ENCODE data around the gene ST6GALNAC1. TPM values are rescaled to one million over a fixed set of nuclear protein-coding genes. Genes with fewer than 3 reads are reported as not detected.
A peak's percentile ranks its signal among the peaks of the same experiment; 100 is the strongest.

ST6GALNAC1 gene
- total and polyA plus RNA-seq, 2 of the 13 experiments (the other 11 are each of a cell fraction or from before 2014, with no cell fraction given), result not detected

- TF ChIP-seq LRRFIP1 (CRISPR knock-in tag; conservative IDR thresholded peaks at IDR 0.05) (no peak), TEAD3 (CRISPR knock-in tag; optimal IDR thresholded peaks at IDR 0.05; ENCODE audit: borderline replicate concordance) (peak; percentile 77), ZSCAN30 (CRISPR knock-in tag; IDR thresholded peaks at IDR 0.05) (no peak), ZNF678 (CRISPR knock-in tag; IDR thresholded peaks at IDR 0.05) (no peak), ERF (CRISPR knock-in tag; IDR thresholded peaks at IDR 0.05) (peak; percentile 89), RELA (CRISPR knock-in tag; IDR thresholded peaks at IDR 0.05) (no peak), E2F2 (CRISPR knock-in tag; IDR thresholded peaks at IDR 0.05; ENCODE audit: borderline replicate concordance) (no peak; the same call in none of the 2 replicates), PTBP1 (IDR thresholded peaks at IDR 0.05; ENCODE audit: low read depth, low read length, poor library complexity, severe bottlenecking) (no peak), CENPT (CRISPR knock-in tag; IDR thresholded peaks at IDR 0.05; ENCODE audit: low read depth) (no peak), YY1 (IDR thresholded peaks at IDR 0.05; ENCODE audit: insufficient read depth, insufficient replicate concordance, low read depth, low read length) (no peak), ZBTB38 (CRISPR knock-in tag; IDR thresholded peaks at IDR 0.05) (peak; percentile 88), ATF7-NPFF (CRISPR knock-in tag; IDR thresholded peaks at IDR 0.05; ENCODE audit: low read depth) (no peak), FOXK2 (IDR thresholded peaks at IDR 0.05) (peak; percentile 84), ZNF891 (CRISPR knock-in tag; IDR thresholded peaks at IDR 0.05) (no peak), JUN (CRISPR knock-in tag; IDR thresholded peaks at IDR 0.05) (no peak), SKI (IDR thresholded peaks at IDR 0.05; ENCODE audit: partially characterized antibody) (peak; percentile 38), FOXC1 (CRISPR knock-in tag; IDR thresholded peaks at IDR 0.05; ENCODE audit: borderline replicate concordance) (no peak), NAIF1 (CRISPR knock-in tag; IDR thresholded peaks at IDR 0.05; ENCODE audit: borderline replicate concordance) (no peak), ZNF24 (IDR thresholded peaks at IDR 0.05) (0 out of 2 replicates have a peak, but pooled peaks have one; percentile 22), ZNF549 (CRISPR knock-in tag; IDR thresholded peaks at IDR 0.05) (no peak), NFIB (CRISPR knock-in tag; IDR thresholded peaks at IDR 0.05; ENCODE audit: borderline replicate concordance) (no peak), CEBPZ (IDR thresholded peaks at IDR 0.05; ENCODE audit: low read length) (no peak), ZNF136 (CRISPR knock-in tag; IDR thresholded peaks at IDR 0.05; ENCODE audit: low read depth) (peak; percentile 11; the same call in 1 of the 2 replicates), TEAD2 (CRISPR knock-in tag; IDR thresholded peaks at IDR 0.05) (no peak)
These were observed 48.0 kb upstream of the ST6GALNAC1 start (continued) for GRCh38 chr17:76691379-76692191.

All from HepG2 (cell line).